Stomach (tissue), 4 donors: ENCODE results near the gene USP14.

Experiments used
- CTCF ChIP-seq, 7 experiments: fragments of 450-650 bp in 4 of 7; fragments of 200-600 bp in 3 of 7; sonication (generic) in 3 of 7; IDR thresholded peaks; one replicate each; pipeline ENCODE4 v1.5.1; 2016 to 2019; ENCODE audit warnings: antibody characterized with exemption in 7 of 7, control low read depth in 2 of 7, mild to moderate bottlenecking in 1 of 7
- EP300 ChIP-seq: sonication (generic); formaldehyde crosslinking; IDR thresholded peaks from one replicate; pipeline ENCODE4 v1.6.1; 2017; ENCODE audit warnings: antibody characterized with exemption
- POLR2A ChIP-seq, 4 donors: fragments of 450-650 bp; IDR thresholded peaks; one replicate each; pipeline ENCODE4 v1.6.1; 2016; ENCODE audit warnings: antibody characterized with exemption in 4 of 4, control low read depth in 2 of 4, mild to moderate bottlenecking in 1 of 4, moderate library complexity in 1 of 4

DNA sequence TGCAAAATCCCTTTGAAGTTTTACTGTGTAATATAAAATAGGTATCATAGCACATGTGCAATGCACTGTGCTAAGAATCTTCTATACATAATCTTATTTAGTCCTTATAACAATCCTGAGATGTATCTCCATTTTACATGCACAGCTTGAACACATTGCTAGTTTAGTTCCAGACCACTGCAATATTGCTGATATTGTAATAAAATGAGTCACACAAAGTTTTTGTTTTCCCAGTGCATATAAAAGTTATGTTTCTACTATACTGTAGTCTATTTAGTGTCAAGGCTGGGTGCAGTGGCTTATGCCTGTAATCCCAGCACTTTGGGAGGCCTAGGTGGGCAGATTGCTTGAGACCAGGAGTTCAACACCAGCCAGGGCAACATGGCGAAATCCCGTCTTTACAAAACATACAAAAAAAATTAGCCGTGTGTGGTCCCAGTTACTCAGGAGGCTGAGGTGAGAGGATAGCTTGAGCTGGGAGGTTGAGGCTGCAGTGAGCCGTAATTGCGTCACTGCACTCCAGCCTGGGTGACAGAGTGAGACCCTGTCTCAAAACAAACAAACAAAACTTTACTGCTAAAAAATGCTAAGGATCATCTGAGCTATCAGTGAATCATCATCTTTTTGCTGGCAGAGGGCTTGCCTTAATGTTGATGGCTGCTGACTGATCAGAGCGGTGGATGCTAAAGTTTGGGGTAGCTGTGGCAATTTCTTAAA is 1.7 kb upstream of the USP14 start:
- TF ChIP-seq CTCF (IDR thresholded peaks at IDR 0.05) (no peak), POLR2A (IDR thresholded peaks at IDR 0.05) (no peak), EP300 (no peak)
